Stimulated activated naive CD4-positive, alpha-beta T cell (primary cell): ENCODE measurements around the gene SCN8A.
A peak's percentile ranks its signal among the peaks of the same experiment; 100 is the strongest.
"Not testable (repeated sequence)": the region's sequence is repeated elsewhere in the genome, so short reads cannot be mapped to it uniquely, and the experiment has no call there.

Source experiments
- DNase-seq, 6 experiments: peaks; one replicate each; lab custom pipeline; 2025; lab: John Stamatoyannopoulos, UW

The SCN8A gene

GRCh38 chr12:51815571-51815970 is 224.5 kb downstream of the SCN8A start:
- DNase-seq = no peak

GRCh38 chr12:51817027-51817953 is 226.3 kb downstream of the SCN8A start:
- no peak for DNase-seq

- no peak for DNase-seq
Measured at GRCh38 chr12:51818086-51818485, 227.1 kb downstream of the SCN8A start.

GRCh38 chr12:51818566-51819300 is 227.7 kb downstream of the SCN8A start:
- DNase-seq = no peak

GRCh38 chr12:51819736-51820525 is 228.9 kb downstream of the SCN8A start:
- DNase-seq = no peak

- DNase-seq = peak; percentile 66 to 83 (median 76)
Measured at GRCh38 chr12:51820526-51821439, 229.8 kb downstream of the SCN8A start.

- peak in 2 of 6 experiments; percentile 44 to 51 for DNase-seq
Measured at GRCh38 chr12:51821440-51822260, 230.6 kb downstream of the SCN8A start.

GRCh38 chr12:51822261-51822616 is 231.2 kb downstream of the SCN8A start:
- no peak for DNase-seq

GRCh38 chr12:51822956-51823355 is 231.9 kb downstream of the SCN8A start:
- no peak for DNase-seq

GRCh38 chr12:51823875-51824565 is 233.0 kb downstream of the SCN8A start:
- DNase-seq = peak in 2 of 6 experiments; percentile 36 to 39

GRCh38 chr12:51825216-51825615 is 234.2 kb downstream of the SCN8A start:
- no peak for DNase-seq

GRCh38 chr12:51826881-51827280 is 235.8 kb downstream of the SCN8A start:
- no peak for DNase-seq

- DNase-seq = peak in 2 of 6 experiments; percentile 4 to 17
Measured at GRCh38 chr12:51827925-51828818, 237.1 kb downstream of the SCN8A start.

GRCh38 chr12:51829011-51829481 is 238.0 kb downstream of the SCN8A start:
- DNase-seq = no peak

- no peak for DNase-seq
Measured at GRCh38 chr12:51829641-51830040, 238.6 kb downstream of the SCN8A start.

- DNase-seq = not testable (repeated sequence)
Measured at GRCh38 chr12:51831817-51832216, 240.8 kb downstream of the SCN8A start.

- peak in 1 of 6 experiments; percentile 6 for DNase-seq
Measured at GRCh38 chr12:51832354-51833107, 241.5 kb downstream of the SCN8A start.
